Keratinocyte (primary cell): ENCODE results near the gene MOB3B. TPM values are rescaled to one million over a fixed set of nuclear protein-coding genes. Genes with fewer than 3 reads are reported as not detected.

Source experiments
- DNase-seq: peaks from one replicate; pipeline ENCODE4 v3.0.0-alpha.2; 2011; ENCODE audit warnings: low read depth, missing footprints, low spot score
- FAIRE-seq: peaks from 2 replicates; lab custom pipeline; 2011; peaks lifted over from hg19 to GRCh38; lab: Jason Lieb, UNC
- H2AFZ ChIP-seq: 2 replicates; pipeline ENCODE4 v1.6.0; 2012; ENCODE audit warnings: low read length, control low read depth, inconsistent platforms; ENCODE audit not compliant: control insufficient read depth
- H3K27ac ChIP-seq: 2 replicates; pipeline ENCODE4 v1.5.1; 2011; ENCODE audit warnings: low read length; ENCODE audit not compliant: control insufficient read depth, insufficient read depth
- H3K27me3 ChIP-seq: 3 replicates; pipeline ENCODE4 v1.6.0; 2011; ENCODE audit warnings: low read length; ENCODE audit not compliant: control insufficient read depth, insufficient read depth; ENCODE audit errors: extremely low read depth
- H3K36me3 ChIP-seq, 2 experiments: 2 replicates in 1 of 2; 3 replicates in 1 of 2; pipeline ENCODE4 v1.5.1; 2011; ENCODE audit warnings: low read length in 2 of 2, mild to moderate bottlenecking in 1 of 2; ENCODE audit not compliant: control insufficient read depth in 2 of 2, insufficient read depth in 2 of 2; ENCODE audit errors: extremely low read depth in 1 of 2
- H3K4me1 ChIP-seq: 3 replicates; pipeline ENCODE4 v1.5.1; 2011; ENCODE audit warnings: low read length; ENCODE audit not compliant: control insufficient read depth, insufficient read depth; ENCODE audit errors: extremely low read depth
- H3K4me2 ChIP-seq: 3 replicates; pipeline ENCODE4 v1.6.0; 2011; ENCODE audit warnings: low read depth, low read length; ENCODE audit not compliant: control insufficient read depth, insufficient read depth; ENCODE audit errors: extremely low read depth
- H3K4me3 ChIP-seq, 3 experiments: fragments of 200-600 bp in 1 of 3; sonication (generic) in 1 of 3; 2 replicates in 2 of 3; 3 replicates in 1 of 3; pipeline ENCODE4 v1.5.1; 2011 to 2016; ENCODE audit warnings: low read length in 3 of 3, mild to moderate bottlenecking in 3 of 3, control low read depth in 2 of 3, inconsistent platforms in 1 of 3, low read depth in 1 of 3, mixed read lengths in 1 of 3, mixed run types in 1 of 3, moderate library complexity in 1 of 3; ENCODE audit not compliant: control insufficient read depth in 2 of 3, insufficient read depth in 2 of 3; ENCODE audit errors: extremely low read depth in 1 of 3
- H3K79me2 ChIP-seq: 2 replicates; pipeline ENCODE4 v1.6.0; 2012; ENCODE audit warnings: low read length; ENCODE audit not compliant: control insufficient read depth, insufficient read depth
- H3K9ac ChIP-seq: 3 replicates; pipeline ENCODE4 v1.6.0; 2011; ENCODE audit warnings: low read length; ENCODE audit not compliant: control insufficient read depth, insufficient read depth; ENCODE audit errors: extremely low read depth
- H3K9me1 ChIP-seq: 3 replicates; pipeline ENCODE4 v1.6.0; 2011; ENCODE audit warnings: low read length; ENCODE audit not compliant: control insufficient read depth, insufficient read depth; ENCODE audit errors: extremely low read depth
- H3K9me3 ChIP-seq: 2 replicates; pipeline ENCODE4 v1.5.1; 2012; ENCODE audit warnings: low read depth, low read length; ENCODE audit not compliant: control insufficient read depth
- H4K20me1 ChIP-seq: 3 replicates; pipeline ENCODE4 v1.6.0; 2011; ENCODE audit warnings: low read length; ENCODE audit not compliant: control insufficient read depth, insufficient read depth; ENCODE audit errors: extremely low read depth
- EZH2 ChIP-seq: IDR thresholded peaks from one replicate; pipeline ENCODE4 v1.6.1; 2012; ENCODE audit warnings: inconsistent platforms, mild to moderate bottlenecking, low read length, moderate library complexity
- dilution Hi-C: fragments of 300-500 bp; cut with MboI; formaldehyde crosslinking; loops from one replicate; pipeline ENCODE4 v1.7.0; 2020; ENCODE audit warnings: low sequenced_read_pairs; ENCODE audit not compliant: extremely low pct_ligation_motif_present
- polyA plus RNA-seq, 5 experiments: library from polyadenylated mRNA; depleted of rRNA in 3 of 5; stranded (reverse) in 3 of 5; stranded (forward) in 1 of 5; unstranded in 1 of 5; fragments of >200 nt; gene quantifications; 1 replicate in 1 of 5; 2 replicates in 3 of 5; 3 replicates in 1 of 5; pipeline versions ENCODE4 v1.2.1 to v1.2.3, GENCODE V29; 2011 to 2012; ENCODE audit warnings: missing spikeins in 2 of 5, low read depth in 1 of 5, low replicate concordance in 1 of 5
- TF ChIP-seq, protein P1 (sequence below), 3 experiments: IDR thresholded peaks in 1 of 3; conservative IDR thresholded peaks in 1 of 3; optimal IDR thresholded peaks in 1 of 3; 2 replicates in 2 of 3; 3 replicates in 1 of 3; pipeline versions ENCODE3 to v1.5.1; 2011; ENCODE audit warnings: low read length in 3 of 3, mild to moderate bottlenecking in 3 of 3, moderate library complexity in 2 of 3, control low read depth in 1 of 3, inconsistent platforms in 1 of 3; ENCODE audit not compliant: insufficient read depth in 2 of 3; ENCODE audit errors: extremely low read depth in 1 of 3

The MOB3B gene
- polyA plus RNA-seq, 1 donor (not counting 4 experiments of a cell fraction or from before 2014, with no cell fraction given), result 35.3 TPM

DNA sequence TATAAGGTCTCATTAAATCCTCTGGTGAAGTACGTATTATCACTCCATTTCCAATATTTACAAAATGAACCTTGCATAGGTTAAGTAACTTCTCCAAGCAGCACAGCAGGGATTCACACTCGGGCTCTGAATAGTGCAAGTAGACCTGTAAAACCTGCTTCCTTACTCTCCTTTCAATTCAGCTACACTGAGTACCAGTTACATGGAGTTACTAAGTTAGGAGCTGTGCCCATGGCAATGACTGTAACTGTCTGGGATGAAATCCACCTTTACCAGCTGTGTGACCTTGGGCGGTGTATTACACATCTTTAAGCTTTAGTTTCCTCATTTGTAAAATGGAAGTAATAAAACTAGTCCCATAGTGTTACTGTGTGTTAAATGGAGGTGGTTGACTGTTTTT is 15.9 kb upstream of the MOB3B start:
- dilution Hi-C loops, result loop anchor here (25.0 kb wide), 1 partner anchor 208 kb away; no protein-coding TSS in a partner anchor
- TF ChIP-seq, protein P1, sequence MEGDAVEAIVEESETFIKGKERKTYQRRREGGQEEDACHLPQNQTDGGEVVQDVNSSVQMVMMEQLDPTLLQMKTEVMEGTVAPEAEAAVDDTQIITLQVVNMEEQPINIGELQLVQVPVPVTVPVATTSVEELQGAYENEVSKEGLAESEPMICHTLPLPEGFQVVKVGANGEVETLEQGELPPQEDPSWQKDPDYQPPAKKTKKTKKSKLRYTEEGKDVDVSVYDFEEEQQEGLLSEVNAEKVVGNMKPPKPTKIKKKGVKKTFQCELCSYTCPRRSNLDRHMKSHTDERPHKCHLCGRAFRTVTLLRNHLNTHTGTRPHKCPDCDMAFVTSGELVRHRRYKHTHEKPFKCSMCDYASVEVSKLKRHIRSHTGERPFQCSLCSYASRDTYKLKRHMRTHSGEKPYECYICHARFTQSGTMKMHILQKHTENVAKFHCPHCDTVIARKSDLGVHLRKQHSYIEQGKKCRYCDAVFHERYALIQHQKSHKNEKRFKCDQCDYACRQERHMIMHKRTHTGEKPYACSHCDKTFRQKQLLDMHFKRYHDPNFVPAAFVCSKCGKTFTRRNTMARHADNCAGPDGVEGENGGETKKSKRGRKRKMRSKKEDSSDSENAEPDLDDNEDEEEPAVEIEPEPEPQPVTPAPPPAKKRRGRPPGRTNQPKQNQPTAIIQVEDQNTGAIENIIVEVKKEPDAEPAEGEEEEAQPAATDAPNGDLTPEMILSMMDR (optimal IDR thresholded peaks at IDR 0.05 in 1 of 3, IDR thresholded peaks at IDR 0.05 in 1 of 3, conservative IDR thresholded peaks at IDR 0.05 in 1 of 3; ENCODE audit: extremely low read depth in 1 of 3, insufficient read depth in 2 of 3, low read length in 3 of 3), result no peak
- TF ChIP-seq EZH2, result no peak
- peak; percentile 71 for FAIRE-seq

DNA sequence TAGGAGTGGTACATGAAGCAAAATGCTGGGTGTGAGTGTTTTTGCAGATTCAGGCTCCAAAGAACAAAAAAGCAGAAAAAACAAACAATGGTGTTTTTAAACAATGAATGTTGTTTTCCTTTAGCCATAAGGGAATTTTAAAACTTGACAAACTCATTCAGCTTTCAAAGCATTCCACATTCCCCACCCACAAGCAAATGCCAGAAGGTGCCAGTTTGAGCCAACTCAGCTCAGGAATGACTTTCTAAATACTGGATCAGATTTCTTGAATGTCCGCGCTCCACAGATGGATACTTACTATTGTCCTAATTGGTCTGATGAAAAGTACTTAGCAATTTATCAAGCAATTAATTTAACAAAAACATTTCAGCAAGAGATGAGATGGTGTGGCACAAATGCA is 12.9 kb upstream of the MOB3B start:
- Histone ChIP-seq H2AFZ (no peak overlapping the region), H3K4me2 (no peak overlapping the region), H3K9me1 (no peaks in the 10 kb centered on the region), H3K9ac (no peak overlapping the region), H3K36me3 (no peaks in the 10 kb centered on the region), H3K27ac (no peak overlapping the region), H3K79me2 (no peaks in the 10 kb centered on the region), H3K4me3 (no peak overlapping the region), H3K4me1 (peaks cover 14% of the 10 kb centered on the region), H3K27me3 (no peaks in the 10 kb centered on the region), H3K9me3 (no peaks in the 10 kb centered on the region), H4K20me1 (no peaks in the 10 kb centered on the region)
- no peak for DNase-seq
- dilution Hi-C loops, result loop anchor here (25.0 kb wide), 1 partner anchor 205 kb away; no protein-coding TSS in a partner anchor
- TF ChIP-seq EZH2, result no peak
- TF ChIP-seq, protein P1 (optimal IDR thresholded peaks at IDR 0.05 in 1 of 3, IDR thresholded peaks at IDR 0.05 in 1 of 3, conservative IDR thresholded peaks at IDR 0.05 in 1 of 3; ENCODE audit: extremely low read depth in 1 of 3, insufficient read depth in 2 of 3, low read length in 3 of 3), result no peak
- FAIRE-seq, result no peak

More for the DNA sequence above, 15.9 kb upstream of the MOB3B start:
- H3K27ac ChIP-seq, result no peak overlapping the region
- peaks cover 5% of the 10 kb centered on the region for H3K4me1 ChIP-seq
- H3K9ac ChIP-seq, result no peak overlapping the region
- H3K27me3 ChIP-seq, result no peaks in the 10 kb centered on the region
- H4K20me1 ChIP-seq, result no peaks in the 10 kb centered on the region
- no peak for DNase-seq
- no peaks in the 10 kb centered on the region for H3K79me2 ChIP-seq
- H3K4me3 ChIP-seq, result no peak overlapping the region
- H3K36me3 ChIP-seq, result no peaks in the 10 kb centered on the region
- H3K9me3 ChIP-seq, result no peaks in the 10 kb centered on the region
- H3K9me1 ChIP-seq, result no peaks in the 10 kb centered on the region
- no peak overlapping the region for H3K4me2 ChIP-seq
- peak overlapping the region; percentile 38 for H2AFZ ChIP-seq
